AG04449 (cell line): ENCODE measurements around the gene LRPPRC.

Experiments
- CTCF ChIA-PET: fragments of 350-600 bp; formaldehyde crosslinking; extraction: SDS; loops from one replicate; lab custom pipeline; 2021; ENCODE audit warnings: antibody characterized with exemption; lab: Yijun Ruan, JAX
- POLR2A ChIA-PET: fragments of 400-600, 350-600 bp; formaldehyde crosslinking; extraction: SDS; loops from one replicate; lab custom pipeline; 2020; ENCODE audit warnings: antibody characterized with exemption, inconsistent platforms; lab: Yijun Ruan, JAX
- DNase-seq: peaks from one replicate; pipeline ENCODE4 v3.0.0-alpha.2; 2010; ENCODE audit warnings: low read depth, low spot score
- H3K4me3 ChIP-seq: 2 replicates; pipeline ENCODE4 v1.5.1; 2011; ENCODE audit warnings: low read depth, mild to moderate bottlenecking, control low read depth, low read length
- CTCF ChIP-seq: IDR thresholded peaks from one replicate; pipeline ENCODE4 v1.5.1; 2011; ENCODE audit warnings: mild to moderate bottlenecking, moderate library complexity, low read length, control low read depth, inconsistent platforms; ENCODE audit not compliant: insufficient read depth; ENCODE audit errors: missing control alignments

LRPPRC gene

GRCh38 chr2:43853141-43854081 lies 142.4 kb downstream of the LRPPRC start:
- no peak for TF ChIP-seq CTCF
- no peak overlapping the region for H3K4me3 ChIP-seq
- no peak for DNase-seq
- CTCF ChIA-PET, result interaction anchor here (1.6 kb wide), 1 partner anchor 248 kb away, joined by 3 read pairs; no protein-coding TSS in a partner anchor
- POLR2A ChIA-PET, result interaction anchor here (0.5 to 0.7 kb wide), 2 partner anchors 31 to 1511 kb away, joined by 3 read pairs; no protein-coding TSS in a partner anchor

- DNase-seq, result no peak
- POLR2A ChIA-PET, result no interaction called here
- TF ChIP-seq CTCF, result no peak
- H3K4me3 ChIP-seq, result no peak overlapping the region
- CTCF ChIA-PET, result interaction anchor here (1.6 kb wide), 1 partner anchor 247 kb away, joined by 3 read pairs; no protein-coding TSS in a partner anchor
Observed at GRCh38 chr2:43852196-43852730, 143.5 kb downstream of the LRPPRC start.

GRCh38 chr2:43851011-43851980 lies 144.5 kb downstream of the LRPPRC start:
- no peak for TF ChIP-seq CTCF
- CTCF ChIA-PET, result interaction anchor here (1.6 to 2.7 kb wide), 2 partner anchors 27 to 246 kb away, joined by 3 to 10 read pairs; no protein-coding TSS in a partner anchor
- no peak overlapping the region for H3K4me3 ChIP-seq
- DNase-seq, result no peak
- POLR2A ChIA-PET, result no interaction called here

GRCh38 chr2:43848214-43848613 lies 147.6 kb downstream of the LRPPRC start:
- no peak for TF ChIP-seq CTCF
- CTCF ChIA-PET, result interaction anchor here (1.0 kb wide), 1 partner anchor 30 kb away, joined by 4 read pairs; no protein-coding TSS in a partner anchor

GRCh38 chr2:43846140-43846793 lies 149.5 kb downstream of the LRPPRC start:
- ChIA-PET POLR2A (no interaction called here), CTCF (no interaction called here)
- TF ChIP-seq CTCF, result no peak
- no peak for DNase-seq
- H3K4me3 ChIP-seq, result no peak overlapping the region

More at GRCh38 chr2:43848214-43848613, 147.6 kb downstream of the LRPPRC start:
- H3K4me3 ChIP-seq, result no peak overlapping the region
- POLR2A ChIA-PET, result no interaction called here
- DNase-seq, result no peak
